GM23338 (cell line): ENCODE data around the gene MT4. TPM values are rescaled to one million over a fixed set of nuclear protein-coding genes. Genes with fewer than 3 reads are reported as not detected.

ENCODE experiments used
- ATAC-seq: fragments of 200-7000 bp; cut with Tn5 transposase; 3 replicates; pipeline ENCODE4 v1.9.1; 2020
- DNase-seq: peaks from one replicate; pipeline ENCODE4 v3.0.0-alpha.2; 2015; ENCODE audit warnings: low spot score
- H2AFZ ChIP-seq: fragments of 200-600 bp; sonication (generic); 2 replicates; pipeline ENCODE4 v1.8.0; 2016; ENCODE audit warnings: antibody characterized with exemption, mild to moderate bottlenecking, moderate library complexity
- H3F3A ChIP-seq: fragments of 200-600 bp; sonication (generic); replicated peaks from 2 replicates; pipeline ENCODE4 v1.8.0; 2017; ENCODE audit warnings: antibody characterized with exemption, mixed run types, low read depth
- H3K27ac ChIP-seq: fragments of 200-600 bp; sonication (generic); 2 replicates; pipeline ENCODE4 v1.6.1; 2016; ENCODE audit warnings: low read depth
- H3K27me3 ChIP-seq: fragments of 200-600 bp; sonication (generic); 2 replicates; pipeline ENCODE4 v1.8.0; 2016; ENCODE audit warnings: mild to moderate bottlenecking, mixed run types, moderate library complexity; ENCODE audit not compliant: insufficient read depth
- H3K36me3 ChIP-seq: fragments of 200-600 bp; sonication (generic); 2 replicates; pipeline ENCODE4 v1.8.0; 2016; ENCODE audit warnings: mild to moderate bottlenecking; ENCODE audit not compliant: insufficient read depth
- H3K4me1 ChIP-seq: fragments of 200-600 bp; sonication (generic); 2 replicates; pipeline ENCODE4 v1.8.0; 2016; ENCODE audit warnings: mild to moderate bottlenecking, moderate library complexity; ENCODE audit not compliant: insufficient read depth
- H3K4me2 ChIP-seq: fragments of 200-600 bp; sonication (generic); 2 replicates; pipeline ENCODE4 v1.7.1; 2017; ENCODE audit warnings: mixed run types
- H3K4me3 ChIP-seq: fragments of 200-600 bp; sonication (generic); 2 replicates; pipeline ENCODE4 v1.6.1; 2016; ENCODE audit warnings: mixed run types
- H3K79me2 ChIP-seq: fragments of 200-600 bp; sonication (generic); replicated peaks from 2 replicates; pipeline ENCODE4 v1.8.0; 2017; ENCODE audit warnings: mild to moderate bottlenecking; ENCODE audit not compliant: insufficient read depth
- H3K9me2 ChIP-seq: fragments of 200-600 bp; sonication (generic); 2 replicates; pipeline ENCODE4 v1.8.0; 2017; ENCODE audit not compliant: insufficient read depth
- H4K20me1 ChIP-seq: fragments of 200-600 bp; sonication (generic); replicated peaks from 2 replicates; pipeline ENCODE4 v1.8.0; 2017; ENCODE audit warnings: mild to moderate bottlenecking; ENCODE audit not compliant: insufficient read depth
- H3K27ac Mint-ChIP-seq: 2 replicates; pipeline ENCODE4 v1.8.0; 2020; ENCODE audit warnings: inconsistent platforms, mild to moderate bottlenecking, moderate library complexity, mixed read lengths
- H3K27me3 Mint-ChIP-seq: 3 replicates; pipeline ENCODE4 v1.8.0; 2022; ENCODE audit warnings: low read depth, mild to moderate bottlenecking, moderate library complexity, mixed read lengths, inconsistent platforms; ENCODE audit not compliant: insufficient read depth, poor library complexity
- H3K36me3 Mint-ChIP-seq: 3 replicates; pipeline ENCODE4 v1.8.0; 2021; ENCODE audit warnings: low read depth, mild to moderate bottlenecking, inconsistent platforms, moderate library complexity, mixed read lengths
- H3K4me1 Mint-ChIP-seq: 3 replicates; pipeline ENCODE4 v1.8.0; 2020; ENCODE audit warnings: mild to moderate bottlenecking, inconsistent platforms, mixed read lengths
- H3K4me3 Mint-ChIP-seq: 3 replicates; pipeline ENCODE4 v1.8.0; 2021; ENCODE audit warnings: moderate library complexity, mild to moderate bottlenecking, inconsistent platforms, mixed read lengths
- H3K9me3 Mint-ChIP-seq: 3 replicates; pipeline ENCODE4 v1.8.0; 2020; ENCODE audit warnings: moderate library complexity, mild to moderate bottlenecking, inconsistent platforms, mixed read lengths
- CREB1 ChIP-seq: fragments of 250-450 bp; sonication (Bioruptor Pico); IDR thresholded peaks from 2 replicates; pipeline ENCODE4 v1.5.0; 2020; ENCODE audit warnings: low read depth, mild to moderate bottlenecking, moderate library complexity
- ETS1 ChIP-seq: IDR thresholded peaks from 2 replicates; pipeline ENCODE4 v1.6.1; 2016; ENCODE audit warnings: antibody characterized with exemption
- EZH2 ChIP-seq: fragments of 200-600 bp; sonication (generic); IDR thresholded peaks from one replicate; pipeline ENCODE4 v1.8.0; 2017; ENCODE audit warnings: antibody characterized with exemption, mild to moderate bottlenecking, low read depth; ENCODE audit not compliant: unreplicated experiment
- JUNB ChIP-seq: IDR thresholded peaks from one replicate; pipeline ENCODE4 v1.6.1; 2016; ENCODE audit warnings: antibody characterized with exemption; ENCODE audit not compliant: unreplicated experiment
- NANOG ChIP-seq: IDR thresholded peaks from 2 replicates; pipeline ENCODE4 v1.6.1; 2016; ENCODE audit warnings: antibody characterized with exemption, borderline replicate concordance
- POLR2AphosphoS5 ChIP-seq: IDR thresholded peaks from 2 replicates; pipeline ENCODE4 v1.6.1; 2016; ENCODE audit warnings: antibody characterized with exemption, low read depth
- STAT1 ChIP-seq: IDR thresholded peaks from one replicate; pipeline ENCODE4 v1.6.1; 2016; ENCODE audit warnings: antibody characterized with exemption; ENCODE audit not compliant: unreplicated experiment
- ZNF331 ChIP-seq: fragments of 250-450 bp; sonication (Bioruptor Pico); IDR thresholded peaks from 2 replicates; pipeline ENCODE4 v1.5.0; 2020; ENCODE audit warnings: low read depth, mild to moderate bottlenecking, moderate library complexity
- polyA plus RNA-seq: library from polyadenylated mRNA; unstranded; fragments of >200 nt; fragmentation: Nextera tagmentation; extraction: Ambion mirVana; gene quantifications from 2 replicates; pipeline ENCODE4 v1.2.1, GENCODE V29; 2016
- total RNA-seq: library from RNA; depleted of rRNA; stranded (reverse); fragments of >200 nt; shearing (Covaris generic); gene quantifications from 2 replicates; pipeline ENCODE4 v1.2.3, GENCODE V29; 2014
- TF ChIP-seq, protein P1 (sequence below), 2 experiments: fragments of 200-600 bp in 1 of 2; sonication (generic) in 1 of 2; conservative IDR thresholded peaks; 2 replicates each; pipeline versions ENCODE4 v1.5.1 to v1.6.1; 2016 to 2017; ENCODE audit warnings: antibody characterized with exemption in 2 of 2, low read depth in 2 of 2, mild to moderate bottlenecking in 2 of 2, moderate library complexity in 1 of 2

Gene MT4
- total and polyA plus RNA-seq, 2 experiments from 2014 or later: not detected

DNA sequence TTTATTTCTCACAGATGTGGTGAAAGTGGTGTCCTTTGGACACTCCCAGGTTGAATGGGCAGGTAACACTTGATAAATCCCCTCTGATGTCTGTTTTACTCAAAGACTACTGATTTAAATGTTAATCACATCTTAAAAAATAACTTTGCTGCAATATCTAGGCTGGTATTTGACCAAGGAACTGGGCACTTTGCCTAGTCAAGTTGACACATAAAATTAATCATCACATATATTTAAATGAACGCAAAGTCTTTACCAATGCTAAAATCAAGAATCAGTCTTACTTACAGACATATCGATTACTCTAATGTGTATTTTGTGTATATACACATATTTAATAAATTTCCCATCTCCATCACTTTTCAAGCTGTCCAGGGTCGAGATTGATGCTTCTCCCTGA, 50.5 kb downstream of the MT4 start:
- TF ChIP-seq POLR2AphosphoS5: no peak
- no peak for TF ChIP-seq ETS1
- TF ChIP-seq, protein P1, sequence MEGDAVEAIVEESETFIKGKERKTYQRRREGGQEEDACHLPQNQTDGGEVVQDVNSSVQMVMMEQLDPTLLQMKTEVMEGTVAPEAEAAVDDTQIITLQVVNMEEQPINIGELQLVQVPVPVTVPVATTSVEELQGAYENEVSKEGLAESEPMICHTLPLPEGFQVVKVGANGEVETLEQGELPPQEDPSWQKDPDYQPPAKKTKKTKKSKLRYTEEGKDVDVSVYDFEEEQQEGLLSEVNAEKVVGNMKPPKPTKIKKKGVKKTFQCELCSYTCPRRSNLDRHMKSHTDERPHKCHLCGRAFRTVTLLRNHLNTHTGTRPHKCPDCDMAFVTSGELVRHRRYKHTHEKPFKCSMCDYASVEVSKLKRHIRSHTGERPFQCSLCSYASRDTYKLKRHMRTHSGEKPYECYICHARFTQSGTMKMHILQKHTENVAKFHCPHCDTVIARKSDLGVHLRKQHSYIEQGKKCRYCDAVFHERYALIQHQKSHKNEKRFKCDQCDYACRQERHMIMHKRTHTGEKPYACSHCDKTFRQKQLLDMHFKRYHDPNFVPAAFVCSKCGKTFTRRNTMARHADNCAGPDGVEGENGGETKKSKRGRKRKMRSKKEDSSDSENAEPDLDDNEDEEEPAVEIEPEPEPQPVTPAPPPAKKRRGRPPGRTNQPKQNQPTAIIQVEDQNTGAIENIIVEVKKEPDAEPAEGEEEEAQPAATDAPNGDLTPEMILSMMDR (conservative IDR thresholded peaks at IDR 0.05; ENCODE audit: low read depth in 2 of 2): no peak
- TF ChIP-seq CREB1 (CRISPR knock-in tag): no peak
- no peak for TF ChIP-seq NANOG
- TF ChIP-seq JUNB: no peak
- no peak for TF ChIP-seq EZH2
- no peak for TF ChIP-seq STAT1
- 0 out of 2 replicates have a peak, but pooled peaks cover 9% of the 10 kb centered on the region for H4K20me1 ChIP-seq
- no peak overlapping the region for H3K4me2 ChIP-seq
- no peak overlapping the region for H3K27ac ChIP-seq
- ATAC-seq (no peak), DNase-seq (no peak)
- Mint-ChIP-seq H3K27me3 (peaks cover 72% of the 10 kb centered on the region), H3K36me3 (no peaks in the 10 kb centered on the region), H3K9me3 (no peaks in the 10 kb centered on the region), H3K4me3 (no peak overlapping the region), H3K27ac (no peak overlapping the region), H3K4me1 (peaks cover 28% of the 10 kb centered on the region)
- H3K9me2 ChIP-seq: no peaks in the 10 kb centered on the region
- no peaks in the 10 kb centered on the region for H3K36me3 ChIP-seq
- H3F3A ChIP-seq: 0 out of 2 replicates have a peak, but pooled peaks cover 4% of the 10 kb centered on the region
- H2AFZ ChIP-seq: no peak overlapping the region
- H3K4me3 ChIP-seq: no peak overlapping the region
- H3K4me1 ChIP-seq: peaks cover 30% of the 10 kb centered on the region
- peaks cover 99% of the 10 kb centered on the region for H3K27me3 ChIP-seq
- no peaks in the 10 kb centered on the region for H3K79me2 ChIP-seq

DNA sequence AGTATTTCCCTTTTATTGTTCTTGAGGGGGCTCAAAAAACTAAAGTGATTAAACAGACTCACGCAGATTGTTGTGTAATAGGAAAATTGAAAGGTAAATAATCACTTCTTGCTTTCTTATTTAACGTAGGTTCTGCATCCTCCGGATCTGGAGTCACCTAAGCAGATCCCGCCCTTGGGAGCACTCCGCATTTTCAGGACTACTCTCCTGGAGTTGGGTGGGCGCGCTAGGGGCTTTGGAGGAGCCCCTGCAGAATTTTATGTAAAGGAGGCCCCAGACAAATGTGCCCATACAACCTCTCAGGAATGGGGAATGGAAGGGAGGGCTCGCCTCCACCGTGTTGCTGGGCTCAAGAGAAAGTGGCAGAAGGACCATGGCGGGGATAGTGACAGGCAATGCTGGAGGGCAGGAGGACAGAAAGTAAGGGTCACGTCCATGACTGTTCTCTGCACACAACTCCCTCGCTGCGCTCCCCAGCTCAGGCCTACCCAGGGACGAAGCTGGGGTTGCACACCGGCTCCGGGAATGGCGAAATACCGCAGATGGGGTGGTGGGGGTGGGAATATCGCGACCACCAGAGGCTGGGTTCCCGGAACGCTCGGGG, 51.8 kb downstream of the MT4 start:
- peak overlapping the region; percentile 83 for H3K4me3 Mint-ChIP-seq
- DNase-seq (no peak), ATAC-seq (peak; percentile 51)
- Histone ChIP-seq H3K9me2 (no peaks in the 10 kb centered on the region), H3K4me1 (peaks cover 42% of the 10 kb centered on the region), H3K4me3 (peak overlapping the region; percentile 73), H3K4me2 (peak overlapping the region; percentile 92), H3F3A (0 out of 2 replicates have a peak, but pooled peaks cover 3% of the 10 kb centered on the region), H3K27me3 (peaks cover 99% of the 10 kb centered on the region), H3K27ac (no peak overlapping the region), H3K36me3 (no peaks in the 10 kb centered on the region), H4K20me1 (0 out of 2 replicates have a peak, but pooled peaks cover 9% of the 10 kb centered on the region), H2AFZ (peak overlapping the region; percentile 96), H3K79me2 (no peaks in the 10 kb centered on the region)
- H3K27ac Mint-ChIP-seq: no peak overlapping the region
- H3K4me1 Mint-ChIP-seq: peaks cover 34% of the 10 kb centered on the region
- H3K27me3 Mint-ChIP-seq: peaks cover 71% of the 10 kb centered on the region
- TF ChIP-seq JUNB: no peak
- TF ChIP-seq EZH2: peak; percentile 50
- no peak for TF ChIP-seq ZNF331
- no peaks in the 10 kb centered on the region for H3K9me3 Mint-ChIP-seq
- H3K36me3 Mint-ChIP-seq: no peaks in the 10 kb centered on the region
